ENCODE measurements around the gene HSF2BP. TPM values are rescaled to one million over a fixed set of nuclear protein-coding genes. Genes with fewer than 3 reads are reported as not detected.

Gene HSF2BP
- polyA plus RNA-seq, 1 of the 3 experiments (the other 2 are of a cell fraction), result 1.1 TPM

GRCh38 chr21:43708745-43709381, 49.6 kb upstream of the HSF2BP start:
- WGBS (ENCODE audit: low lambda C conversion rate), result 79% methylated on average over 13 of the region's 13 CpGs

GRCh38 chr21:43707462-43707861, 48.2 kb upstream of the HSF2BP start:
- Histone ChIP-seq H3K9me2 (no peaks in the 10 kb centered on the region), H3K36me3 (replicated peaks in 1 of 2; ENCODE audit: control insufficient read depth in 1 of 2, insufficient read depth in 2 of 2, low read length in 1 of 2) (no peaks in the 10 kb centered on the region), H3K9ac (no peak overlapping the region), H3K9me3 (no peaks in the 10 kb centered on the region), H4K20me1 (ENCODE audit: insufficient read depth) (no peaks in the 10 kb centered on the region), H3K79me2 (ENCODE audit: insufficient read depth) (no peaks in the 10 kb centered on the region), H3K4me2 (no peak overlapping the region), H3F3A (replicated peaks; ENCODE audit: insufficient read depth) (no peaks in the 10 kb centered on the region), H3K27ac (ENCODE audit: low read depth in 2 of 2, low read length in 1 of 2) (no peak overlapping the region), H3K27me3 (ENCODE audit: insufficient read depth) (no peaks in the 10 kb centered on the region), H2AFZ (ENCODE audit: low read depth) (no peak overlapping the region), H3K4me3 (ENCODE audit: low read depth in 2 of 2, low read length in 1 of 2) (no peak overlapping the region), H3K4me1 (ENCODE audit: control insufficient read depth in 1 of 2, insufficient read depth in 2 of 2, low read depth in 1 of 2, low read length in 1 of 2) (peaks cover 0 to 4% of the 10 kb centered on the region in 2 experiments; a peak in 1 of 4 replicates)
- no peak for DNase-seq
- ChIA-PET POLR2A (no interaction called here), CTCF (no interaction called here)
- TF ChIP-seq CHD2 (IDR thresholded peaks at IDR 0.05; ENCODE audit: low read length, partially characterized antibody) (no peak), FOXM1 (IDR thresholded peaks at IDR 0.05; ENCODE audit: low read depth) (no peak), TCF12 (IDR thresholded peaks at IDR 0.05) (no peak), ZBTB33 (IDR thresholded peaks at IDR 0.05; ENCODE audit: borderline replicate concordance, low read depth) (no peak), NFIC (IDR thresholded peaks at IDR 0.05; ENCODE audit: borderline replicate concordance) (no peak), FOSL2 (IDR thresholded peaks at IDR 0.05; ENCODE audit: borderline replicate concordance, low read depth) (no peak), SIN3A (IDR thresholded peaks at IDR 0.05; ENCODE audit: borderline replicate concordance, low read depth, low read length) (no peak), JUND (IDR thresholded peaks at IDR 0.05) (no peak), POLR2AphosphoS5 (IDR thresholded peaks at IDR 0.05; ENCODE audit: low read depth, low read length) (no peak), RCOR1 (IDR thresholded peaks at IDR 0.05; ENCODE audit: low read length) (no peak), EZH2phosphoT487 (IDR thresholded peaks at IDR 0.05; ENCODE audit: borderline replicate concordance, low read depth) (no peak), EP300 (IDR thresholded peaks at IDR 0.05; ENCODE audit: borderline replicate concordance in 1 of 2, low read depth in 1 of 2, low read length in 1 of 2) (no peak), GATA2 (CRISPR knock-in tag; IDR thresholded peaks at IDR 0.05) (no peak), ELF1 (IDR thresholded peaks at IDR 0.05) (no peak), PBX3 (IDR thresholded peaks at IDR 0.05) (no peak), YY1 (IDR thresholded peaks at IDR 0.05; ENCODE audit: low read depth) (no peak), FOXJ3 (CRISPR knock-in tag; IDR thresholded peaks at IDR 0.05) (no peak), GABPA (IDR thresholded peaks at IDR 0.05; ENCODE audit: low read depth) (no peak), REST (IDR thresholded peaks at IDR 0.05; ENCODE audit: low read depth, low read length) (no peak)
- 98% methylated on average over 8 of the region's 9 CpGs for WGBS (ENCODE audit: low lambda C conversion rate)

More at GRCh38 chr21:43708745-43709381, 49.6 kb upstream of the HSF2BP start:
- Histone ChIP-seq H3K4me3 (ENCODE audit: low read depth in 2 of 2, low read length in 1 of 2) (no peak overlapping the region), H3K9ac (no peak overlapping the region), H4K20me1 (ENCODE audit: insufficient read depth) (no peaks in the 10 kb centered on the region), H3K9me3 (no peaks in the 10 kb centered on the region), H3K36me3 (replicated peaks in 1 of 2; ENCODE audit: control insufficient read depth in 1 of 2, insufficient read depth in 2 of 2, low read length in 1 of 2) (no peaks in the 10 kb centered on the region), H3K4me1 (ENCODE audit: control insufficient read depth in 1 of 2, insufficient read depth in 2 of 2, low read depth in 1 of 2, low read length in 1 of 2) (no peaks in the 10 kb centered on the region), H3F3A (replicated peaks; ENCODE audit: insufficient read depth) (no peaks in the 10 kb centered on the region), H3K27me3 (ENCODE audit: insufficient read depth) (no peaks in the 10 kb centered on the region), H3K9me2 (no peaks in the 10 kb centered on the region), H3K27ac (ENCODE audit: low read depth in 2 of 2, low read length in 1 of 2) (no peak overlapping the region), H3K4me2 (no peak overlapping the region), H3K79me2 (ENCODE audit: insufficient read depth) (no peaks in the 10 kb centered on the region), H2AFZ (ENCODE audit: low read depth) (no peak overlapping the region)
- ChIA-PET CTCF (interaction anchor here (1.0 kb wide), 1 partner anchor 20 kb away, joined by 3 read pairs; no protein-coding TSS in a partner anchor), POLR2A (no interaction called here)
- TF ChIP-seq EZH2phosphoT487 (IDR thresholded peaks at IDR 0.05; ENCODE audit: borderline replicate concordance, low read depth), result no peak
- no peak for TF ChIP-seq MXI1 (IDR thresholded peaks at IDR 0.05; ENCODE audit: low read depth, low read length)
- TF ChIP-seq EP300 (IDR thresholded peaks at IDR 0.05; ENCODE audit: borderline replicate concordance in 1 of 2, low read depth in 1 of 2, low read length in 1 of 2), result no peak
- no peak for TF ChIP-seq RXRA (IDR thresholded peaks at IDR 0.05; ENCODE audit: borderline replicate concordance, low read depth)
- no peak for TF ChIP-seq TAF1 (IDR thresholded peaks at IDR 0.05; ENCODE audit: borderline replicate concordance, low read depth, low read length)
- TF ChIP-seq YY1 (IDR thresholded peaks at IDR 0.05; ENCODE audit: low read depth), result no peak
- no peak for TF ChIP-seq ELF1 (IDR thresholded peaks at IDR 0.05)
- TF ChIP-seq FOSL2 (IDR thresholded peaks at IDR 0.05; ENCODE audit: borderline replicate concordance, low read depth), result no peak
- TF ChIP-seq SMC3 (IDR thresholded peaks at IDR 0.05; ENCODE audit: low read depth, low read length), result no peak
- DNase-seq, result no peak
